ENCODE measurements around the gene PYHIN1.

Gene PYHIN1

GRCh38 chr1:159000070-159000409 is 68.7 kb downstream of the PYHIN1 start:
- Histone ChIP-seq H2AFZ (ENCODE audit: low read depth, low read length) (no peak overlapping the region), H3K36me3 (ENCODE audit: insufficient read depth, low read length) (no peaks in the 10 kb centered on the region), H3K9ac (ENCODE audit: low read depth, low read length) (no peak overlapping the region), H3K9me3 (ENCODE audit: insufficient read depth, low read length, severe bottlenecking) (no peaks in the 10 kb centered on the region), H3K4me2 (ENCODE audit: insufficient read depth, low read length) (no peak overlapping the region), H3K79me2 (ENCODE audit: insufficient read depth, low read length) (no peaks in the 10 kb centered on the region), H3K27ac (ENCODE audit: low read length) (no peak overlapping the region), H3K4me3 (ENCODE audit: low read depth in 1 of 2, low read length in 2 of 2) (no peak overlapping the region), H4K20me1 (ENCODE audit: insufficient read depth, low read length) (no peaks in the 10 kb centered on the region), H3K27me3 (ENCODE audit: insufficient read depth, low read length, poor library complexity) (no peaks in the 10 kb centered on the region), H3K4me1 (ENCODE audit: insufficient read depth, low read length) (peaks cover 6% of the 10 kb centered on the region)
- no peak for ATAC-seq (ENCODE audit: insufficient read depth, low read depth)
- DNase-seq = no peak
- no peak for TF ChIP-seq CTCF (IDR thresholded peaks at IDR 0.05; ENCODE audit: borderline replicate concordance, extremely low read depth, low read length, poor library complexity, severe bottlenecking)
- no peak for TF ChIP-seq EZH2 (IDR thresholded peaks at IDR 0.05; ENCODE audit: borderline replicate concordance, low read depth, low read length, severe bottlenecking)

- H3K9ac ChIP-seq (ENCODE audit: low read depth, low read length) = no peak overlapping the region
- ATAC-seq (ENCODE audit: insufficient read depth, low read depth) (no peak), DNase-seq (no peak)
- TF ChIP-seq CTCF (IDR thresholded peaks at IDR 0.05; ENCODE audit: borderline replicate concordance, extremely low read depth, low read length, poor library complexity, severe bottlenecking) (no peak), EZH2 (IDR thresholded peaks at IDR 0.05; ENCODE audit: borderline replicate concordance, low read depth, low read length, severe bottlenecking) (no peak)
- H3K4me3 ChIP-seq (ENCODE audit: low read depth in 1 of 2, low read length in 2 of 2) = no peak overlapping the region
- no peaks in the 10 kb centered on the region for H3K79me2 ChIP-seq (ENCODE audit: insufficient read depth, low read length)
- H3K4me2 ChIP-seq (ENCODE audit: insufficient read depth, low read length) = no peak overlapping the region
- no peaks in the 10 kb centered on the region for H3K36me3 ChIP-seq (ENCODE audit: insufficient read depth, low read length)
- H3K4me1 ChIP-seq (ENCODE audit: insufficient read depth, low read length) = peaks cover 6% of the 10 kb centered on the region
- H2AFZ ChIP-seq (ENCODE audit: low read depth, low read length) = no peak overlapping the region
- no peaks in the 10 kb centered on the region for H3K9me3 ChIP-seq (ENCODE audit: insufficient read depth, low read length, severe bottlenecking)
- no peak overlapping the region for H3K27ac ChIP-seq (ENCODE audit: low read length)
- no peaks in the 10 kb centered on the region for H4K20me1 ChIP-seq (ENCODE audit: insufficient read depth, low read length)
- no peaks in the 10 kb centered on the region for H3K27me3 ChIP-seq (ENCODE audit: insufficient read depth, low read length, poor library complexity)
These were observed 69.3 kb downstream of the PYHIN1 start for GRCh38 chr1:159000625-159001024.

GRCh38 chr1:159005161-159005560 is 73.8 kb downstream of the PYHIN1 start:
- H3K79me2 ChIP-seq (ENCODE audit: insufficient read depth, low read length) = peaks cover 11% of the 10 kb centered on the region
- no peaks in the 10 kb centered on the region for H3K36me3 ChIP-seq (ENCODE audit: insufficient read depth, low read length)
- no peak overlapping the region for H3K27ac ChIP-seq (ENCODE audit: low read length)
- no peak overlapping the region for H3K9ac ChIP-seq (ENCODE audit: low read depth, low read length)
- no peaks in the 10 kb centered on the region for H3K9me3 ChIP-seq (ENCODE audit: insufficient read depth, low read length, severe bottlenecking)
- no peaks in the 10 kb centered on the region for H3K27me3 ChIP-seq (ENCODE audit: insufficient read depth, low read length, poor library complexity)
- H3K4me1 ChIP-seq (ENCODE audit: insufficient read depth, low read length) = peaks cover 20% of the 10 kb centered on the region
- no peak for TF ChIP-seq EZH2 (IDR thresholded peaks at IDR 0.05; ENCODE audit: borderline replicate concordance, low read depth, low read length, severe bottlenecking)
- no peak for TF ChIP-seq CTCF (IDR thresholded peaks at IDR 0.05; ENCODE audit: borderline replicate concordance, extremely low read depth, low read length, poor library complexity, severe bottlenecking)
- no peak overlapping the region for H3K4me2 ChIP-seq (ENCODE audit: insufficient read depth, low read length)
- 0 out of 2 replicates have a peak overlapping the region, but pooled peaks have one; percentile 2 for H2AFZ ChIP-seq (ENCODE audit: low read depth, low read length)
- DNase-seq (no peak), ATAC-seq (ENCODE audit: insufficient read depth, low read depth) (no peak)
- H3K4me3 ChIP-seq (ENCODE audit: low read depth in 1 of 2, low read length in 2 of 2) = no peak overlapping the region
- no peaks in the 10 kb centered on the region for H4K20me1 ChIP-seq (ENCODE audit: insufficient read depth, low read length)

GRCh38 chr1:159005676-159006075 is 74.3 kb downstream of the PYHIN1 start:
- H3K27ac ChIP-seq (ENCODE audit: low read length) = no peak overlapping the region
- ATAC-seq (ENCODE audit: insufficient read depth, low read depth) = no peak

More at GRCh38 chr1:159005676-159006075, 74.3 kb downstream of the PYHIN1 start:
- Histone ChIP-seq H3K36me3 (ENCODE audit: insufficient read depth, low read length) (no peaks in the 10 kb centered on the region), H3K27me3 (ENCODE audit: insufficient read depth, low read length, poor library complexity) (no peaks in the 10 kb centered on the region), H3K4me1 (ENCODE audit: insufficient read depth, low read length) (peaks cover 20% of the 10 kb centered on the region), H3K9ac (ENCODE audit: low read depth, low read length) (no peak overlapping the region), H3K4me3 (ENCODE audit: low read depth in 1 of 2, low read length in 2 of 2) (no peak overlapping the region), H4K20me1 (ENCODE audit: insufficient read depth, low read length) (no peaks in the 10 kb centered on the region), H2AFZ (ENCODE audit: low read depth, low read length) (no peak overlapping the region; the same call in 1 of the 2 replicates), H3K79me2 (ENCODE audit: insufficient read depth, low read length) (peaks cover 16% of the 10 kb centered on the region), H3K4me2 (ENCODE audit: insufficient read depth, low read length) (no peak overlapping the region), H3K9me3 (ENCODE audit: insufficient read depth, low read length, severe bottlenecking) (no peaks in the 10 kb centered on the region)
- TF ChIP-seq CTCF (IDR thresholded peaks at IDR 0.05; ENCODE audit: borderline replicate concordance, extremely low read depth, low read length, poor library complexity, severe bottlenecking) (no peak), EZH2 (IDR thresholded peaks at IDR 0.05; ENCODE audit: borderline replicate concordance, low read depth, low read length, severe bottlenecking) (no peak)
- DNase-seq = no peak
